HEK293 (cell line): ENCODE results near the gene PKM.

Source experiments
- BCL11B ChIP-seq: fragments of 450-650 bp; formaldehyde crosslinking; IDR thresholded peaks from 2 replicates; pipeline ENCODE4 v1.5.1; 2016; ENCODE audit warnings: low read depth, missing biosample characterization, missing genetic modification characterization
- ZBTB21 ChIP-seq: fragments of 450-650 bp; formaldehyde crosslinking; IDR thresholded peaks from 2 replicates; pipeline ENCODE4 v1.5.1; 2017; ENCODE audit warnings: missing biosample characterization, missing genetic modification characterization
- ZIC2 ChIP-seq: fragments of 450-650 bp; formaldehyde crosslinking; IDR thresholded peaks from 2 replicates; pipeline ENCODE4 v1.5.1; 2016; ENCODE audit warnings: missing biosample characterization, missing genetic modification characterization
- ZNF121 ChIP-seq: fragments of 450-650 bp; formaldehyde crosslinking; IDR thresholded peaks from 2 replicates; pipeline ENCODE4 v1.5.1; 2016; ENCODE audit warnings: missing biosample characterization, missing genetic modification characterization
- ZNF133 ChIP-seq: fragments of 450-650 bp; formaldehyde crosslinking; IDR thresholded peaks from 2 replicates; pipeline ENCODE4 v1.5.1; 2016; ENCODE audit warnings: missing biosample characterization, missing genetic modification characterization
- ZNF2 ChIP-seq: fragments of 450-650 bp; formaldehyde crosslinking; IDR thresholded peaks from 2 replicates; pipeline ENCODE4 v1.5.1; 2016; ENCODE audit warnings: missing biosample characterization, missing genetic modification characterization
- ZNF24 ChIP-seq: fragments of 450-650 bp; formaldehyde crosslinking; IDR thresholded peaks from 2 replicates; pipeline ENCODE4 v1.5.1; 2016; ENCODE audit warnings: missing biosample characterization, missing genetic modification characterization
- ZNF510 ChIP-seq: fragments of 450-650 bp; formaldehyde crosslinking; IDR thresholded peaks from 2 replicates; pipeline ENCODE4 v1.5.1; 2018; ENCODE audit warnings: mild to moderate bottlenecking, missing genetic modification characterization, missing biosample characterization; ENCODE audit not compliant: insufficient replicate concordance
- ZNF596 ChIP-seq: fragments of 450-650 bp; IDR thresholded peaks from 2 replicates; pipeline ENCODE4 v1.5.0; 2018; ENCODE audit warnings: missing biosample characterization, mild to moderate bottlenecking, missing genetic modification characterization, moderate library complexity
- ZNF664 ChIP-seq: fragments of 450-650 bp; formaldehyde crosslinking; IDR thresholded peaks from 2 replicates; pipeline ENCODE4 v1.5.1; 2016; ENCODE audit warnings: missing biosample characterization, missing genetic modification characterization
- TF ChIP-seq, protein P1 (sequence below): fragments of 450-650 bp; formaldehyde crosslinking; IDR thresholded peaks from 2 replicates; pipeline ENCODE4 v1.5.1; 2016; ENCODE audit warnings: missing biosample characterization, missing genetic modification characterization
- TF ChIP-seq, protein P2 (sequence below): sonication (generic); formaldehyde crosslinking; IDR thresholded peaks from 2 replicates; pipeline ENCODE4 v1.8.1; 2022; ENCODE audit warnings: mild to moderate bottlenecking, moderate library complexity, missing genetic modification reagents
- TF ChIP-seq, protein P3 (sequence below): fragments of 450-650 bp; formaldehyde crosslinking; IDR thresholded peaks from 2 replicates; pipeline ENCODE4 v1.5.1; 2017; ENCODE audit warnings: missing biosample characterization, missing genetic modification characterization
- TF ChIP-seq, protein P4 (sequence below): fragments of 450-650 bp; formaldehyde crosslinking; IDR thresholded peaks from 2 replicates; pipeline ENCODE4 v1.5.1; 2016; ENCODE audit warnings: missing biosample characterization, missing genetic modification characterization, low read depth

DNA sequence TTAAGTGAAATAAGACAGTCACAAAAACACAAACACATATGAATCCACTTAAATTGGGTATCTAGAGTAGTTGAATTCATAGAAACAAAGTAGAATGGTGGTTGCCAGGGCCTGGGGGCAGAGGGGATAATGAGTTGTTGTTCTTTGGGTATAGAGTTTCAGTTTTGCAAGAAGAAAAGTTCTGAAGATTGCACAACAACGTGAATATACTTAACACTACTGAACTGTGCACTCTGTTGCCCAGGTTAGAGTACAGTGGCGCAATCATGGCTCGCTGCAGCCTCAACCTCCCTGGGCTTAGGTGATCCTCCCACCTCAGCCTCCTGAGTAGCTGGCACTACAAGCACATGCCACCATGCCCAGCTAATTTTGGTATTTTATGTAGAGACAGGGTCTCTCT is 48.3 kb downstream of the PKM start:
- TF ChIP-seq ZBTB21 (tag by site-specific recombination) (no peak), ZNF510 (no peak), ZNF596 (no peak), ZNF24 (peak; percentile 53; the same call in 1 of the 2 replicates), ZNF664 (tag by site-specific recombination) (no peak), ZNF133 (tag by site-specific recombination) (no peak), ZNF121 (tag by site-specific recombination) (no peak), ZNF2 (tag by site-specific recombination) (peak; percentile 24; the same call in 1 of the 2 replicates), ZIC2 (tag by site-specific recombination) (no peak), BCL11B (no peak)
- TF ChIP-seq, protein P1, sequence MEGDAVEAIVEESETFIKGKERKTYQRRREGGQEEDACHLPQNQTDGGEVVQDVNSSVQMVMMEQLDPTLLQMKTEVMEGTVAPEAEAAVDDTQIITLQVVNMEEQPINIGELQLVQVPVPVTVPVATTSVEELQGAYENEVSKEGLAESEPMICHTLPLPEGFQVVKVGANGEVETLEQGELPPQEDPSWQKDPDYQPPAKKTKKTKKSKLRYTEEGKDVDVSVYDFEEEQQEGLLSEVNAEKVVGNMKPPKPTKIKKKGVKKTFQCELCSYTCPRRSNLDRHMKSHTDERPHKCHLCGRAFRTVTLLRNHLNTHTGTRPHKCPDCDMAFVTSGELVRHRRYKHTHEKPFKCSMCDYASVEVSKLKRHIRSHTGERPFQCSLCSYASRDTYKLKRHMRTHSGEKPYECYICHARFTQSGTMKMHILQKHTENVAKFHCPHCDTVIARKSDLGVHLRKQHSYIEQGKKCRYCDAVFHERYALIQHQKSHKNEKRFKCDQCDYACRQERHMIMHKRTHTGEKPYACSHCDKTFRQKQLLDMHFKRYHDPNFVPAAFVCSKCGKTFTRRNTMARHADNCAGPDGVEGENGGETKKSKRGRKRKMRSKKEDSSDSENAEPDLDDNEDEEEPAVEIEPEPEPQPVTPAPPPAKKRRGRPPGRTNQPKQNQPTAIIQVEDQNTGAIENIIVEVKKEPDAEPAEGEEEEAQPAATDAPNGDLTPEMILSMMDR (tag by site-specific recombination): no peak
- TF ChIP-seq, protein P2, sequence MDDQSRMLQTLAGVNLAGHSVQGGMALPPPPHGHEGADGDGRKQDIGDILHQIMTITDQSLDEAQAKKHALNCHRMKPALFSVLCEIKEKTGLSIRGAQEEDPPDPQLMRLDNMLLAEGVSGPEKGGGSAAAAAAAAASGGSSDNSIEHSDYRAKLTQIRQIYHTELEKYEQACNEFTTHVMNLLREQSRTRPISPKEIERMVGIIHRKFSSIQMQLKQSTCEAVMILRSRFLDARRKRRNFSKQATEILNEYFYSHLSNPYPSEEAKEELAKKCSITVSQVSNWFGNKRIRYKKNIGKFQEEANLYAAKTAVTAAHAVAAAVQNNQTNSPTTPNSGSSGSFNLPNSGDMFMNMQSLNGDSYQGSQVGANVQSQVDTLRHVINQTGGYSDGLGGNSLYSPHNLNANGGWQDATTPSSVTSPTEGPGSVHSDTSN (CRISPR knock-in tag): no peak
- TF ChIP-seq, protein P3, sequence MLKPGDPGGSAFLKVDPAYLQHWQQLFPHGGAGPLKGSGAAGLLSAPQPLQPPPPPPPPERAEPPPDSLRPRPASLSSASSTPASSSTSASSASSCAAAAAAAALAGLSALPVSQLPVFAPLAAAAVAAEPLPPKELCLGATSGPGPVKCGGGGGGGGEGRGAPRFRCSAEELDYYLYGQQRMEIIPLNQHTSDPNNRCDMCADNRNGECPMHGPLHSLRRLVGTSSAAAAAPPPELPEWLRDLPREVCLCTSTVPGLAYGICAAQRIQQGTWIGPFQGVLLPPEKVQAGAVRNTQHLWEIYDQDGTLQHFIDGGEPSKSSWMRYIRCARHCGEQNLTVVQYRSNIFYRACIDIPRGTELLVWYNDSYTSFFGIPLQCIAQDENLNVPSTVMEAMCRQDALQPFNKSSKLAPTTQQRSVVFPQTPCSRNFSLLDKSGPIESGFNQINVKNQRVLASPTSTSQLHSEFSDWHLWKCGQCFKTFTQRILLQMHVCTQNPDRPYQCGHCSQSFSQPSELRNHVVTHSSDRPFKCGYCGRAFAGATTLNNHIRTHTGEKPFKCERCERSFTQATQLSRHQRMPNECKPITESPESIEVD (tag by site-specific recombination): peak; percentile 79; the same call in 1 of the 2 replicates
- TF ChIP-seq, protein P4, sequence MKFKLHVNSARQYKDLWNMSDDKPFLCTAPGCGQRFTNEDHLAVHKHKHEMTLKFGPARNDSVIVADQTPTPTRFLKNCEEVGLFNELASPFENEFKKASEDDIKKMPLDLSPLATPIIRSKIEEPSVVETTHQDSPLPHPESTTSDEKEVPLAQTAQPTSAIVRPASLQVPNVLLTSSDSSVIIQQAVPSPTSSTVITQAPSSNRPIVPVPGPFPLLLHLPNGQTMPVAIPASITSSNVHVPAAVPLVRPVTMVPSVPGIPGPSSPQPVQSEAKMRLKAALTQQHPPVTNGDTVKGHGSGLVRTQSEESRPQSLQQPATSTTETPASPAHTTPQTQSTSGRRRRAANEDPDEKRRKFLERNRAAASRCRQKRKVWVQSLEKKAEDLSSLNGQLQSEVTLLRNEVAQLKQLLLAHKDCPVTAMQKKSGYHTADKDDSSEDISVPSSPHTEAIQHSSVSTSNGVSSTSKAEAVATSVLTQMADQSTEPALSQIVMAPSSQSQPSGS: no peak
